Measurements from ENCODE around the gene COL13A1.

Gene COL13A1

GRCh38 chr10:69952069-69952800, 150.5 kb downstream of the COL13A1 start:
- no peak for ATAC-seq
- no peak for TF ChIP-seq ARNTL (CRISPR knock-in tag; IDR thresholded peaks at IDR 0.05; ENCODE audit: borderline replicate concordance, low read depth)
- TF ChIP-seq ZNF8 (CRISPR knock-in tag; IDR thresholded peaks at IDR 0.05) = no peak
- TF ChIP-seq CSRNP3 (CRISPR knock-in tag; IDR thresholded peaks at IDR 0.05) = no peak
- TF ChIP-seq OSR1 (CRISPR knock-in tag; IDR thresholded peaks at IDR 0.05) = no peak
- TF ChIP-seq ZC3H10 (CRISPR knock-in tag; IDR thresholded peaks at IDR 0.05) = no peak
- no peak for TF ChIP-seq CSDC2 (CRISPR knock-in tag; IDR thresholded peaks at IDR 0.05)
- no peak for TF ChIP-seq ZFP3 (CRISPR knock-in tag; IDR thresholded peaks at IDR 0.05)
- TF ChIP-seq TSHZ2 (CRISPR knock-in tag; IDR thresholded peaks at IDR 0.05) = no peak
- TF ChIP-seq PATZ1 (CRISPR knock-in tag; IDR thresholded peaks at IDR 0.05; ENCODE audit: borderline replicate concordance) = no peak
- no peak for TF ChIP-seq ZFP30 (CRISPR knock-in tag; IDR thresholded peaks at IDR 0.05)
- TF ChIP-seq ZNF565 (CRISPR knock-in tag; conservative IDR thresholded peaks at IDR 0.05; ENCODE audit: low read depth) = no peak
- no peak for TF ChIP-seq GLIS3 (CRISPR knock-in tag; IDR thresholded peaks at IDR 0.05)
- TF ChIP-seq SNAI2 (CRISPR knock-in tag; IDR thresholded peaks at IDR 0.05) = no peak
- no peak for TF ChIP-seq RARB (CRISPR knock-in tag; IDR thresholded peaks at IDR 0.05)
- no peak for TF ChIP-seq POU6F1 (CRISPR knock-in tag; IDR thresholded peaks at IDR 0.05; ENCODE audit: borderline replicate concordance, low read depth)
- TF ChIP-seq ESRRG (CRISPR knock-in tag; IDR thresholded peaks at IDR 0.05) = no peak

GRCh38 chr10:69952821-69953221, 151.1 kb downstream of the COL13A1 start:
- ATAC-seq = no peak
- TF ChIP-seq PATZ1 (CRISPR knock-in tag; IDR thresholded peaks at IDR 0.05; ENCODE audit: borderline replicate concordance) (no peak), ISL1 (CRISPR knock-in tag; IDR thresholded peaks at IDR 0.05) (no peak), CREB5 (CRISPR knock-in tag; IDR thresholded peaks at IDR 0.05; ENCODE audit: low read depth) (no peak), CSRNP3 (CRISPR knock-in tag; IDR thresholded peaks at IDR 0.05) (no peak), ZFP30 (CRISPR knock-in tag; IDR thresholded peaks at IDR 0.05) (no peak), BACH2 (CRISPR knock-in tag; IDR thresholded peaks at IDR 0.05; ENCODE audit: borderline replicate concordance) (no peak), GLIS3 (CRISPR knock-in tag; IDR thresholded peaks at IDR 0.05) (no peak), TOX (CRISPR knock-in tag; IDR thresholded peaks at IDR 0.05; ENCODE audit: borderline replicate concordance) (no peak), ZFP3 (CRISPR knock-in tag; IDR thresholded peaks at IDR 0.05) (no peak), ESRRG (CRISPR knock-in tag; IDR thresholded peaks at IDR 0.05) (no peak), TCF4 (CRISPR knock-in tag; IDR thresholded peaks at IDR 0.05; ENCODE audit: borderline replicate concordance) (no peak), ZNF565 (CRISPR knock-in tag; conservative IDR thresholded peaks at IDR 0.05; ENCODE audit: low read depth) (no peak), OSR1 (CRISPR knock-in tag; IDR thresholded peaks at IDR 0.05) (no peak), POU6F1 (CRISPR knock-in tag; IDR thresholded peaks at IDR 0.05; ENCODE audit: borderline replicate concordance, low read depth) (no peak)

All from SK-N-SH treated with all-trans-retinoic acid at 6 μM for 48 hours (cell line).